ENCODE data around the gene SLK.

The SLK gene

GRCh38 chr10:103941801-103942200 is 25.1 kb upstream of the SLK start:
- no peak for DNase-seq (ENCODE audit: low spot score)

- no peak for DNase-seq (ENCODE audit: low spot score)
Observed at GRCh38 chr10:103942866-103943265, 24.1 kb upstream of the SLK start.

GRCh38 chr10:103947799-103948516 is 19.0 kb upstream of the SLK start:
- no peak for DNase-seq (ENCODE audit: low spot score)

- DNase-seq (ENCODE audit: low spot score): no peak
Observed at GRCh38 chr10:103949728-103950127, 17.2 kb upstream of the SLK start.

GRCh38 chr10:103951183-103951582 is 15.8 kb upstream of the SLK start:
- DNase-seq (ENCODE audit: low spot score): no peak

GRCh38 chr10:103951942-103952341 is 15.0 kb upstream of the SLK start:
- no peak for DNase-seq (ENCODE audit: low spot score)

GRCh38 chr10:103954543-103954942 is 12.4 kb upstream of the SLK start:
- DNase-seq (ENCODE audit: low spot score): no peak

GRCh38 chr10:103958996-103959395 is 7.9 kb upstream of the SLK start:
- no peak for DNase-seq (ENCODE audit: low spot score)

- no peak for DNase-seq (ENCODE audit: low spot score)
Observed at GRCh38 chr10:103960103-103960502, 6.8 kb upstream of the SLK start.

GRCh38 chr10:103967448-103968071 is 620 bp downstream of the SLK start:
- DNase-seq (ENCODE audit: low spot score): peak; percentile 90

- no peak for DNase-seq (ENCODE audit: low spot score)
Observed at GRCh38 chr10:103968441-103969391, 1.8 kb downstream of the SLK start.

GRCh38 chr10:103969436-103969835 is 2.5 kb downstream of the SLK start:
- no peak for DNase-seq (ENCODE audit: low spot score)

GRCh38 chr10:103969857-103970627 is 3.1 kb downstream of the SLK start:
- DNase-seq (ENCODE audit: low spot score): no peak

GRCh38 chr10:103975169-103975568 is 8.2 kb downstream of the SLK start:
- DNase-seq (ENCODE audit: low spot score): no peak

GRCh38 chr10:103977204-103977603 is 10.3 kb downstream of the SLK start:
- no peak for DNase-seq (ENCODE audit: low spot score)

- no peak for DNase-seq (ENCODE audit: low spot score)
Observed at GRCh38 chr10:103979530-103979929, 12.6 kb downstream of the SLK start.

- DNase-seq (ENCODE audit: low spot score): no peak
Observed at GRCh38 chr10:103980288-103980906, 13.5 kb downstream of the SLK start.

- DNase-seq (ENCODE audit: low spot score): no peak
Observed at GRCh38 chr10:103982639-103983038, 15.7 kb downstream of the SLK start.

GRCh38 chr10:103983367-103983911 is 16.5 kb downstream of the SLK start:
- no peak for DNase-seq (ENCODE audit: low spot score)

GRCh38 chr10:103985726-103986125 is 18.8 kb downstream of the SLK start:
- no peak for DNase-seq (ENCODE audit: low spot score)

GRCh38 chr10:103986360-103986759 is 19.4 kb downstream of the SLK start:
- no peak for DNase-seq (ENCODE audit: low spot score)

All from GM03348 (cell line).